Right renal cortex interstitium (tissue), 3 donors: ENCODE results near the gene RXRB. TPM values are rescaled to one million over a fixed set of nuclear protein-coding genes. Genes with fewer than 3 reads are reported as not detected.

Experiments used
- DNase-seq, 3 donors: peaks; one replicate each; pipeline ENCODE4 v3.0.0-alpha.2; 2013; ENCODE audit warnings: low read depth in 3 of 3, low spot score in 2 of 3
- polyA plus RNA-seq, 3 donors: library from polyadenylated mRNA; unstranded; fragments of 120-200 nt; gene quantifications; one replicate each; pipeline ENCODE4 v1.2.1, GENCODE V29; 2013; ENCODE audit not compliant: insufficient read length in 3 of 3

Gene RXRB
- polyA plus RNA-seq, 3 donors, result 48.7 to 51.7 (median 49.3) TPM

DNA sequence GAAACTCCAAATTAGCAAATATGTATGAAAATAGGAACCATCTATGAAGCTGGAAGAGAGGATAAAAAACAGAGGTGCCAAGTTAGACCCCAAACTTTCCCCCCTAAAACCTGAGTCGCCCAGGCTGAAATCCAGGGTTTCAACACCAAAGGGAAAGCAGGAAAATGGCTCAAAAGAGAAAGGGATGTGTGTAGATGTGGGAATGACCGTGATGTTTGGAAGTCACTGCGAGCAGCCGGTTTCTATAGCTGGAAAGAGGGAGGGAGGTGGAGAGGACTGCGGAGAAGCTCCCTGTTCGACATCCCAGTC is 12.3 kb upstream of the RXRB start:
- DNase-seq, result no peak

DNA sequence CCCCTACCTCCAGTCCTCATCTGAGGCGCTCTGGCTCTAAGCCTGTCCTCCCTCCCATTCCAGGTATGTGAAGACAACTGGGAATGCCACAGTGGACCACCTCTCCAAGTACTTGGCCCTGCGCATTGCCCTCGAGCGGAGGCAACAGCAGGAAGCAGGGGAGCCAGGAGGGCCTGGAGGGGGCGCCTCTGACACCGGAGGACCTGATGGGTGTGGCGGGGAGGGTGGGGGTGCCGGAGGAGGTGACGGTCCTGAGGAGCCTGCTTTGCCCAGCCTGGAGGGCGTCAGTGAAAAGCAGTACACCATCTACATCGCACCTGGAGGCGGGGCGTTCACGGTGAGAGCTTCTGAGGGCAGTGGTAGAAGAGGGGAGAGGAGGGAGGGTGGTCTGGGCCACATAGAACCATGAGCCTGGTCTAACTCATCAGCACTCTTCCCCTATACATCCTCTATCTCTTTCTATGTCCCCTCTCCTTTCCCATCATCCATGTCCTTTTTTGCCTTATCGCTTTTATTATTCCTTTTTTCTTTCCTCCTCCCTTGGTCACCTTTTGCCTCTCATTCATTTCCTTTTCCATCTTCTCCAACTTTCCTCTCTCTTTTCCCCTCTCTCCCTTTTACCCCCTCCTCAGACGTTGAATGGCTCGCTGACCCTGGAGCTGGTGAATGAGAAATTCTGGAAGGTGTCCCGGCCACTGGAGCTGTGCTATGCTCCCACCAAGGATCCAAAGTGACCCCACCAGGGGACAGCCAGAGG is 11.4 kb upstream of the RXRB start:
- DNase-seq, result no peak

DNA sequence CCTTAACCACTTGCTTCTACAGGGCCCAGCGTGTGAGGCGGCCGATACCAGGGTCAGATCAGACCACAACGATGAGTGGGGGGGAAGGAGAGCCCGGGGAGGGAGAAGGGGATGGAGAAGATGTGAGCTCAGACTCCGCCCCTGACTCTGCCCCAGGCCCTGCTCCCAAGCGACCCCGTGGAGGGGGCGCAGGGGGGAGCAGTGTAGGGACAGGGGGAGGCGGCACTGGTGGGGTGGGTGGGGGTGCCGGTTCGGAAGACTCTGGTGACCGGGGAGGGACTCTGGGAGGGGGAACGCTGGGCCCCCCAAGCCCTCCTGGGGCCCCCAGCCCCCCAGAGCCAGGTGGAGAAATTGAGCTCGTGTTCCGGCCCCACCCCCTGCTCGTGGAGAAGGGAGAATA is 10.7 kb upstream of the RXRB start:
- no peak for DNase-seq

DNA sequence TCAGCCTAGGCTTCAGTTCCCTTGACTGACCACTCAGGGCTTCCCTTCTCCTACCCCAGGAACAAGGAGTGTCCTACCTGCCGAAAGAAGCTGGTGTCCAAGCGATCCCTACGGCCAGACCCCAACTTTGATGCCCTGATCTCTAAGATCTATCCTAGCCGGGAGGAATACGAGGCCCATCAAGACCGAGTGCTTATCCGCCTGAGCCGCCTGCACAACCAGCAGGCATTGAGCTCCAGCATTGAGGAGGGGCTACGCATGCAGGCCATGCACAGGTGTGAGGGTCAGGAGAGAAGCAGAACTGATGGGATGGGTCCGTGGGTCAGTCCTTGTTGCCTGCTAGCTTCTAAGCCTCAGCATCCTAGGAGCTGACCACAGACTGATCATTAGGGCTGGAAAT is 9.4 kb upstream of the RXRB start:
- DNase-seq, result no peak

DNA sequence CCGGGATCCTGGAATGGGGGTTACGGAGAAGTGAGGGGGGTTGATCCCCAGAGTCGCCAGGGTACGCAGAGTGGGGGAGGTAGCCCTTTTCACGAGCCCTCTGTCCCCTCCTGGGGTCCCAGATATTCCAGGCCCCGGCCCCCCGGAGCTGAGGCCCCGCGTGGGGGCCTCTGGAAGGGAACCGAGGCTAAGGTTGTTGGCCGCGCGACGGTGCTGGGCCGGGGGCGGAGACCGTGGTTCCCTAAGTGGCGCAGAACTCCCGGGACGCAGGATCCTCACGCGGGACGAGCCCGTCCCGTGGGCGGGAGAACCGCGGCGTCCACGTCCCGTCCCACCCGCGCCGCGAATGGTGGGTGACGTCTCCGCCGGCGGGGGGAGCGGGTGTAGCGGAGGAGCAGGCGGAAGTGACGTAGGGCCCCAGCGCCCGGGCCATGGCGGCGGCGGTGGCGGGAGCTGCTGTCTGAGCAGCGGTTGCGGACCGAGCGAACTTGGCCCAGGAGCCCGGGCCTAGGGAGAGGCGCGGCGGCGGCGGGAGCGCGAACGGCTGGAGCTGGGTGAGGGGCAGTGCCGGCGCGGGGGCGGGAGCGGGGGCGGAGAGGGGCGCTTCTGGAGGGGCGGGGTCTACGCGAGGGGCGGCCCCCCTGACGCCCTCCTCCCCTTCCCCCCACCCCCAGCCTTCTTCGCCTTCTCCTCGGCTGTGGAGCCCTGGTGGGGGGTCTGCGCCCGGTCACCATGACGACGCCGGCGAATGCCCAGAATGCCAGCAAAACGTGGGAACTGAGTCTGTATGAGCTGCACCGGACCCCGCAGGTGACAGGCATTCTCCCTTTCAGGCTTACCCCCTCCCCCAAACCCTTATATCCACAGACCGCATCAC is 7.9 kb upstream of the RXRB start, which contains the start of gene RING1:
Gene RING1, plus strand, starts transcription at position 410 of the 877 bp plus-strand sequence. Its CDS starts 323 bp downstream, at position 733.
- no peak for DNase-seq

DNA sequence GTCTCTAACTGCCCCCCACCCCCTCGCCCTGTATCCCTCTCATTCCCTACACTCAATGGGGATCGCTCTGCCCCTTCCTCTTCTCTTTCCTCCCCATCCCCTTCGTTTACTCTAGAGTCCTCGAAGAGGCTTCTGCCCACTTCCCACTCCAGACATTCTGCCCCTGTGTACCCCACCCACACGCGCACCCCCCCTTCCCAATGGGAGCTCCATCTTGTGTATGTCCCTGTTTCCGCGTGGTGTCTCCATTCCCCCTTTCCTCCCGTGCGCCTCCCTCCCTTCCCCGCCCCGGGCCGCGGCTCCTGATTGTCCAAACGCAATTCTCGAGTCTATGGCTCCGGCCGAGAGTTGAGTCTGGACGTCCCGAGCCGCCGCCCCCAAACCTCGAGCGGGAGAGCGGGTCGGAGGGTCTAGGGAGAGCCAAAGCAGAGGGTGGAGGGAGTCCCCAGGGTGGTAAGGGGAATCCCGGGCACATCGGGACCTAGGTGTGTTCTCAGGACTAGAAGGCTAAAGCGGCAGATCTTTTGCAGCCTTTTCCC is 7.2 kb upstream of the RXRB start:
- DNase-seq, result peak in 1 of 3 donors; percentile 64

DNA sequence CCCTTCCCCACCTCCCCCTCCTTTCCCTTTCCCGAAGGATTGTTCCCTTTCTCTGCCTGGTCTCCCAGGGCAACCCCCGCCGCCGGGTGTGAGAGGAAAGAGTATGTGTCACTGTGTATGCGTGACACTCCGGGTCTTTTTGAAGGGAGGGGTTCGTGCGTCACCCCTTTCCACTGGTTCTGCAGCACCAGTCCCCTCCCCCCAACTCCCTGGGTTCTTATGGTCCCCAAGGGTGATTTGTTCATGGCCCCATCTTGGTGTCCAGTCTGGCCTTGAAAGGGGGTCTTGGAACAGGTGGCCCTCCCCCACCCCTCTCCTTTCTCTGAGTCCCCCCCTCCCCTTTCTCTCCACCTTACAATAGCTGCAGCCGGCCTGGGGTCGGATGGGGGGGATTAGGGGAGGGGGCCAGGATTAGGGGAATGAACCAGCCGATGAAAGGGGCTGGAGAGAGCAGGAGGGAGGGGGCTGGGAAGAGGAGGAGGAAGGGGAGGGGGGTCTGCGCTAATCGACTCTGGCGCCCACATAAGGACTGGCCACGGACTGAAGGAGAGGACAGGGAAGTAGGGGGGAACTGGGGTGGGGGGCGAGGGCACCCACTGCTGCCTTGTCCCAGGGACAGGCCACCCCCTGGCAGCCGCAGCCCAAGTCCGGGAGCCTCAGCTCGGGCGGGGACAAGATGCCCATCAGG is 6.5 kb upstream of the RXRB start:
- no peak for DNase-seq

DNA sequence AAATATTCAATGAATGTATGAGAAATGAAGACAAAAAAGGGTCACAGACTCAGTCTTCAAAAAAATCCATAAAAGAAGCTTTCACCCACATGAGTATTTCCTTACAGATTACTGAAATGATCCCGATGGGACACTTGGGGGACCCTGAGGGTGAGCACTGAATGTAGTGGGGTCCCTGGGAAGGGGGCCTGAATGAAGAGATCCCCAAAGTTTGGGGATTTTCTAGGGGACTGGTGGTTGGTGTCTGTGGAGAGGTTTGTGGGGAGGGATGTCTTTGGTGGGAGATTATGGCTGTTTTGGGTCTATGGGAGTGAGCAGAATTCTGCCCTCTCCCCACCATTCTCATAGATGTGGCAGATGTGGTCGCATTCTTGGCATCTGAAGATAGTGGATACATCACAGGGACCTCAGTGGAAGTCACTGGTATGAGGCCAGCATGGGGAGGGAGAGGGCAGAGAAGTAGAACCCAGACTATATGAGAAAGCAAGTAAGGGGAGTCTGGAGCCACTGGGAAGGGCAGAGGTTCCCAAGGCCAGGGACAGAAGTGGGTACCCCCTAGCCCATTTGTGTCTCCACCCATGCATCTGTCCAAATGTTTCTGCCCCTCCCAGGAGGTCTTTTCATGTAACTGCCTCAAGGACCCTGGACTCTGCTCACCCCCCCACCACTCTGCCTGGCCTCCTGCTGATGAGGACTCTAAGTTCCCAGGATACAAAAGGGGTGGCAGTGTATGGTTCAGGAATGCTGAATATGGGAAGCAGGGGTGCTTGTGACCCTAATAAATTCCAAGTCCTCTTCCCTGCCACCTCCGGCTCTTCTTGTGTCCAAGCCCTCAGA is 5.8 kb upstream of the RXRB start:
- no peak for DNase-seq

DNA sequence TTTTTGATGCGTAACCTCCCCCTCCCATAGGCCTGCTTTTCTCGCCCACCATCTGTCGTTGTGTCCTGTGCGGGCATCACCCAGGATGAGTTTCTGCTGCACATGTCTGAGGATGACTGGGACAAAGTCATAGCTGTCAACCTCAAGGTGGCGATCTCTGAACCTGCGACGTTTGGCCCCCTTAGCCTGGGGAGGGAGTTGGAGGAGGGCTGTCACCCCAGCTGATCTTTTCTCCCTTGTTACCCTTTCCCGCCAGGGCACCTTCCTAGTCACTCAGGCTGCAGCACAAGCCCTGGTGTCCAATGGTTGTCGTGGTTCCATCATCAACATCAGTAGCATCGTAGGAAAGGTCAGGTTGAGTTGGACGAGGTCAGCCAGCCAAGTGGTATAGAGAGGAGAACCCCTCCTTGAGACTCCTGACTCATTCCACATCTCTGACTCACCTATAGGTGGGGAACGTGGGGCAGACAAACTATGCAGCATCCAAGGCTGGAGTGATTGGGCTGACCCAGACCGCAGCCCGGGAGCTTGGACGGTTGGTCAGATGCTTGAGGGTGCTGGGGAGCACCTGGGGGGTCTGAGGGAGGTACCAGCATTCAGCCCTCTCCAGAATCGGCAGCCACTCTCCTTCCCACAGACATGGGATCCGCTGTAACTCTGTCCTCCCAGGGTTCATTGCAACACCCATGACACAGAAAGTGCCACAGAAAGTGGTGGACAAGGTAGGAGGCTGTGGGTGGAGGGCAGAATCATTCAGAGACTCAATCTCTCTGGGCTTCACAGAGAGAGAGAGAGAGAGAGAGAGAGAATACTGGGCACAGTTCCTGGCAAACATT is 4.9 kb upstream of the RXRB start:
- no peak for DNase-seq

DNA sequence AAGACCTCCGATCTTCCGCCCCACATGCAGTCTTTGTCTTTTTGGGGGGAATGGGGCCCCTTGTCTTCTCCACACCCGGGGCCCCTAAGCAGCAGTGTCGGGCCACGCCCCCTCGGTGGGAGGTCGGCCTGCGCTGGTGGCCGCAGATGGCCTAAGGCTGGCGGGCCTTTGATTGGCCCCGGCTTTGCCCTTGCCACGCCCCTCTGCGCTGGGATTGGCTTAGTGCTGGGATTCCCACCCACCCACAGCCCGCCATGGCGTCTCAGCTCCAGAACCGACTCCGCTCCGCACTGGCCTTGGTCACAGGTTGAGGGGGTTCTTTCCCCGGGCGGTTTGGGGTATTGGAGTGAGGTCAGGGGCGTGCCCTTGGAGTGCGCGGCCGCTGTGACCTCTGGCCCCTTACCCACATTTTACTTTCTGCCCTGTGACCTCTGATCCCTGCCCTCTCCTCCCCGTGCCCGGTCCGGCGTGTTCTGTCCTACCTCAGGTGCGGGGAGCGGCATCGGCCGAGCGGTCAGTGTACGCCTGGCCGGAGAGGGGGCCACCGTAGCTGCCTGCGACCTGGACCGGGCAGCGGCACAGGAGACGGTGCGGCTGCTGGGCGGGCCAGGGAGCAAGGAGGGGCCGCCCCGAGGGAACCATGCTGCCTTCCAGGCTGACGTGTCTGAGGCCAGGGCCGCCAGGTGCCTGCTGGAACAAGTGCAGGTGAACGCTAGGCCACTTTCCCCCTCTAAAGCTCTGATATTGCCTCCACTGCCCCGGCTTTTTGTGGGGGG is 4.1 kb upstream of the RXRB start, which contains the start of gene HSD17B8:
Gene HSD17B8, plus strand, starts transcription at position 241 of the 776 bp plus-strand sequence. Its CDS starts 14 bp downstream, at position 255.
- DNase-seq, result peak; percentile 65 to 91 (median 80)

DNA sequence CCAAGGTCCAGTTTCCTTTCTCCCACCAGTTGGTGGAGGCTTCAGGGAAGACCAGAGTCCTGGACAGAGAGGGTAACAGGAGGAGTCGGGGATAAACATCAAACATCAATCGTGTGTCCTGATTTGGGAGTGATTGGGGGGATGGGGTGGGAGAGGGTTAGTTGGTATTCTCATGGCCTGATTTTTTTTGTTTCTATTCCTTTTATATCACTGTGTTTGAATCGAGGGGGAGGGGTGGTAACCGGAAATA is 3.6 kb upstream of the RXRB start:
- no peak for DNase-seq

DNA sequence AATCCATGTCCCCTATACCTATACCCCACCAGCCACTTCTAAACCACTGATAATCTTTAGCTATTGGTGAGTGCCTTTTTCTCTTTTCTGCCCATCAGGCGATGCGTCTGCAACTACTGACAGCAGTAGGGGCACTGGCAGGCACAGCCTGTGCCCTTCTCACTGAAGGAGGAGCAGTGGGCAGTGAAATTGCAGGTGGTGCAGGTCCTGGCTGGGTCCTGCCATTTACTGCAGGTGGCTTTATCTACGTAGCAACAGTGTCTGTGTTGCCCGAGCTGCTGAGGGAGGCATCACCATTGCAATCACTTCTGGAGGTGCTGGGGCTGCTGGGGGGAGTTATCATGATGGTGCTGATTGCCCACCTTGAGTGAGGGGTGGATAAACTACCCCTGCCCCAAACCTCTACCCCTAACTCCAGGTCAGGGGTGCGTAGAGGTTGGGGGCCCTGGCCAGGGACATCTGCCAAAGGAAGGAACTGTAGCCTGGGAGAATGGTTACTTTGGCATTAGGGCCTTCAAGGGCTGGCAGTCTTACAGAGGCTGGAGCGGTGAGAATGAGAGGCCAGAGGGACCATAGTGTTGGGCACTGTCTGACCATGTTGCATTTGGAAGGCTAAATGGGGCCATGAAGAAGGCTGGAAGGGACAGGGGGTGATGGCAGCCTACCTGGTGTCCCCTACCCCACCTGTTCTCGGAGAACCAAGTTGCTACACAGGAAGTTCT is 3.1 kb upstream of the RXRB start:
- DNase-seq, result no peak

DNA sequence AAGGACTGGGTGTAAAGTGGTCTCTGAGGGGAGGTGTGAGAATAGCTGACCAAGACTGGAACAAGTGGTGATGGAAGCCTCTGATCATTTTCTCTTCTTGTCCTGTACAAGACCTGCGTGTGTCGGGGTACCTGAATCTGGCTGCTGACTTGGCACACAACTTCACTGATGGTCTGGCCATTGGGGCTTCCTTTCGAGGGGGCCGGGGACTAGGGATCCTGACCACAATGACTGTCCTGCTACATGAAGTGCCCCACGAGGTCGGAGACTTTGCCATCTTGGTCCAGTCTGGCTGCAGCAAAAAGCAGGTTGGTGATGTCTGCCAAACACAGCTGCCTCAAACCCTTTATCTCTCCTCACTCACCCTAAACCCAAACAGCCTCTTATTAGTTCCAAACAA is 2.3 kb upstream of the RXRB start:
- no peak for DNase-seq

DNA sequence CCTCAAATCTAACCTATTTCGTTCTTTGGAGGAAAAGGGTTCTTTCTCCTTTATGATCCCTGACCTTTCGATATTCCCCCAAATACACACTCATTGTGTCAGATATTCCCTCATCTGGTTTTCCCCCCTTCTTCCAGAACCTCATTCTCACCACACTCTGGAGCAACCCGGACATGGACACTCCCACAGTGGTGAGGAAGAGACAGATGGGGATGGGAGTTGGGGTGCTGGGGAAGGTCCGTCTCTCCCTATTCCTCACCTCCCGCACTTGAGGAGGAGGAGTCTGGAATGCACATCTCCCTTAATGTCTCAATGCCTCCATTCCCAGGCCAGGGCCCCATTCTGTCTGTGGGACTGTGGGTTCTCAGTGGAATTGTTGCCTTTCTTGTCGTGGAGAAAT is 1.5 kb upstream of the RXRB start:
- DNase-seq, result no peak

DNA sequence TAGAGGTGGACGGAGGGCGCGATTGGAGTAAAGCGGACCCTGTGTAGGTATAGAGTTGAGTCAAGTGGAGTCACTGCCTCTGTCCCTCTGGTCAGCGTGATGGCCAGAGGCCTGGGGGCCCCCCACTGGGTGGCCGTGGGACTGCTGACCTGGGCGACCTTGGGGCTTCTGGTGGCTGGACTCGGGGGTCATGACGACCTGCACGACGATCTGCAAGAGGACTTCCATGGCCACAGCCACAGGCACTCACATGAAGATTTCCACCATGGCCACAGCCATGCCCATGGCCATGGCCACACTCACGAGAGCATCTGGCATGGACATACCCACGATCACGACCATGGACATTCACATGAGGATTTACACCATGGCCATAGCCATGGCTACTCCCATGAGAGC is 681 bp upstream of the RXRB start:
- no peak for DNase-seq

DNA sequence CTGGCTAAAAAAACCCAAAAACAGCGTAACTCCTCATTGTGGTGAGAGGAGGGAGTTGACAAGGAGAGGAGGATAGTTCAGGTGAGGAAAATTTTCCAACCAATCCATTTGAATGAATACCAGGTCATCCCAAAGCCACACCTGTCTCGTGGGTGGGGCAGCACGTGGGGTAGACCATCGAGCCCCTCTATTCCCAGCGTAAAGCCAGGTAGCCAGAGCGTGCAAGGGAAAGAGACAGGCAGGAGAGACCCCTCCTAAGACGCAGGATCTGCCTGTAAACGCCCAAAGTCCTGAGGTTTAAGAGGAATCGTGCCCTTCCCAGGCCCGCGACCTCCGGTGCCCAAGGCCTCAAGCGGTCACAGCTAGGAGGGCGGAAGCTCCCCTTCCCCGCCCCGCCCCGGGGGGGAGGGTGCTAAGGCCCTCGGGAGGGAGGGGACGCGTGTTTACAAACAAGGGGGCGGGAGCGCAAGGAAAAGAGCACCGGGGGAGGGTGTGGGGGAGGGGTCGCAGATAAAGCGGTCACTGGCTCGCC is 712 bp downstream of the RXRB start:
- no peak for DNase-seq

DNA sequence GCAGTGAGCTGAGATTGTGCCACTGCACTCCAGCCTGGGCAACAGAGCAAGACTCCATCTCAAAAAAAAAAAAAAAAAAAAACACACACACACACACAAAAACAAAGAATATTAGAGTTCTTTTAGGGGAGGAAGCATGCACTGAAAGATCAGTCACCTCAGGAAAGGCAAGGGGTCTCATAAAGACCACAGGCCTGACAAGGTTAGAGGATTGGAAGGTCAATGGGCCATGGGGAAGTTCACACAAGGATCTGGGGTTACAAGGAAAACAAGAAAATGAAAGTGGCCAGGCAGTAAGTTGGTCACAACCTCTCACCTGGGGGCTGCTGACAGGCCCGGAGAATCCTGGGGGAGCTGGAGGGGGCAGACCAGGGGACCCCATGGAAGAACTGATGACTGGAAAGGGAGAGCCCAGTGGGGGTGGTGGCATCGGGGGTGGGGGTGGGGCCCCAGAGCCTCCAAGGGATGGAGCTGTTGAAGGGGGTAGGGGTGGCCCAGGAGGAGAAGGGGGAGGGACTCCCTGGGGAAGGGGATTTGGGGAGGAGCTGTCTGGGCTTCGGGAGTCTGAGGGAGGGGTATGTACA is 1.5 kb downstream of the RXRB start:
- no peak for DNase-seq
